Neural crest cell (in vitro differentiated cells): Measurements from ENCODE around the gene TMEM120B. TPM values are rescaled to one million over a fixed set of nuclear protein-coding genes. Genes with fewer than 3 reads are reported as not detected.

ENCODE experiments used
- DNase-seq: peaks from one replicate; pipeline ENCODE4 v3.0.0; 2021; ENCODE audit warnings: low read depth, mixed read lengths, low spot score
- H3K27ac Mint-ChIP-seq: one replicate; pipeline ENCODE4 v1.8.0; 2021; ENCODE audit warnings: mild to moderate bottlenecking, mixed read lengths; ENCODE audit not compliant: unreplicated experiment
- H3K27me3 Mint-ChIP-seq: 2 replicates; pipeline ENCODE4 v1.8.0; 2021; ENCODE audit warnings: low read depth, mild to moderate bottlenecking, mixed read lengths
- H3K36me3 Mint-ChIP-seq: 2 replicates; pipeline ENCODE4 v1.8.0; 2021; ENCODE audit warnings: low read depth, mild to moderate bottlenecking, mixed read lengths
- H3K4me1 Mint-ChIP-seq: 2 replicates; pipeline ENCODE4 v1.8.0; 2021; ENCODE audit warnings: mixed read lengths
- H3K4me3 Mint-ChIP-seq: one replicate; pipeline ENCODE4 v1.8.0; 2021; ENCODE audit warnings: mild to moderate bottlenecking, mixed read lengths
- H3K9me3 Mint-ChIP-seq: 2 replicates; pipeline ENCODE4 v1.8.0; 2021; ENCODE audit warnings: mixed read lengths
- CTCF ChIP-seq: fragments of 200-600 bp; sonication (generic); conservative IDR thresholded peaks from 2 replicates; pipeline ENCODE4 v1.5.0; 2021; ENCODE audit warnings: antibody characterized with exemption, mild to moderate bottlenecking
- total RNA-seq: library from RNA; stranded (reverse); gene quantifications from 2 replicates; pipeline ENCODE4 v1.2.1, GENCODE V29; 2021

Gene TMEM120B
- total RNA-seq, 1 donor from 2014 or later: 14.1 TPM

GRCh38 chr12:121828826-121829225 is 116.3 kb downstream of the TMEM120B start:
- no peak for TF ChIP-seq CTCF
- Mint-ChIP-seq H3K27ac (no peak overlapping the region), H3K4me3 (no peak overlapping the region), H3K9me3 (no peaks in the 10 kb centered on the region), H3K4me1 (no peaks in the 10 kb centered on the region), H3K36me3 (peaks cover 19% of the 10 kb centered on the region), H3K27me3 (no peaks in the 10 kb centered on the region)
- no peak for DNase-seq

- DNase-seq: no peak
- no peaks in the 10 kb centered on the region for H3K27me3 Mint-ChIP-seq
- H3K36me3 Mint-ChIP-seq: peaks cover 19% of the 10 kb centered on the region
- no peak for TF ChIP-seq CTCF
- no peak overlapping the region for H3K27ac Mint-ChIP-seq
- H3K9me3 Mint-ChIP-seq: no peaks in the 10 kb centered on the region
- H3K4me1 Mint-ChIP-seq: no peaks in the 10 kb centered on the region
- no peak overlapping the region for H3K4me3 Mint-ChIP-seq
Measured at GRCh38 chr12:121829250-121829918, 116.8 kb downstream of the TMEM120B start.

- no peak for DNase-seq
- H3K27me3 Mint-ChIP-seq: no peaks in the 10 kb centered on the region
- no peak for TF ChIP-seq CTCF
- H3K9me3 Mint-ChIP-seq: no peaks in the 10 kb centered on the region
- no peaks in the 10 kb centered on the region for H3K4me1 Mint-ChIP-seq
- H3K36me3 Mint-ChIP-seq: peaks cover 19% of the 10 kb centered on the region
- no peak overlapping the region for H3K4me3 Mint-ChIP-seq
- no peak overlapping the region for H3K27ac Mint-ChIP-seq
Measured at GRCh38 chr12:121830134-121830533, 117.6 kb downstream of the TMEM120B start.

- H3K4me1 Mint-ChIP-seq: no peaks in the 10 kb centered on the region
- no peaks in the 10 kb centered on the region for H3K9me3 Mint-ChIP-seq
- H3K4me3 Mint-ChIP-seq: no peak overlapping the region
- H3K36me3 Mint-ChIP-seq: peaks cover 19% of the 10 kb centered on the region
- no peak for DNase-seq
- no peak overlapping the region for H3K27ac Mint-ChIP-seq
- no peaks in the 10 kb centered on the region for H3K27me3 Mint-ChIP-seq
- TF ChIP-seq CTCF: no peak
Measured at GRCh38 chr12:121830588-121831265, 118.2 kb downstream of the TMEM120B start.

Other genes starting within 250 kb of the TMEM120B start
- 79.2 and 85.6 TPM in 2 replicates for gene KDM2B, start 131.7 kb upstream of the TMEM120B start, total RNA-seq
- 13.7 and 15.1 TPM in 2 replicates for gene ORAI1, start 86.2 kb upstream of the TMEM120B start, total RNA-seq
- gene MORN3, start 43.1 kb upstream of the TMEM120B start, total RNA-seq: 0.57 and 0.63 TPM in 2 replicates
- 23.8 and 25.5 TPM in 2 replicates for gene RHOF, start 80.9 kb downstream of the TMEM120B start, total RNA-seq
- gene SETD1B, start 91.3 kb downstream of the TMEM120B start, total RNA-seq: 25.6 and 25.9 TPM in 2 replicates
- gene HPD, start 146.1 kb downstream of the TMEM120B start, total RNA-seq: 0.21 TPM in 1 of 2 replicates, not detected in the other
- gene PSMD9, start 176.0 kb downstream of the TMEM120B start, total RNA-seq: 46.3 and 47.4 TPM in 2 replicates
- 1.6 and 2.0 TPM in 2 replicates for gene CFAP251, start 205.8 kb downstream of the TMEM120B start, total RNA-seq